ENCODE results near the gene TEX54. TPM values are rescaled to one million over a fixed set of nuclear protein-coding genes. Genes with fewer than 3 reads are reported as not detected.
"Not testable (repeated sequence)": the region's sequence is repeated elsewhere in the genome, so short reads cannot be mapped to it uniquely, and the experiment has no call there.

The TEX54 gene
- total RNA-seq, 4 donors from 2014 or later = not detected

DNA sequence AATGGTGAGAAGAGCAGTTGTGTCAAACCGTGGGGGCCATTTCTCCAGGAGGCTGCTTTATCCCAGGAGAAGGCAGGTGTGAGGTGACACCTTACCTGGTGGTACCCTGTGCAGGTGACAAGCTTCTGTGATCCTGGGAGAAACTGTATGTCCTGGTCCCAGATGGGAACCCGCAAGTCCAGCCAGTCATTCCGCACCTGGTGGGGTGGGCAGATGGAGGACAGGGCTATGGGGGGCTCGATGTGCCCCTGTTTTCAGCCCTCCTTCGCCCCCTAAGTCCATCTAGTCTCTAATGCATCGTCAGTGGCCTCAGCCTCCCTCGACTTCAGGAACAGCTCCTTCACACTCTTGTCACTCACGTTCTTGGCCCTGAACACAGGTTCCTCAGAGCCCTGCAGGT is 2.7 kb upstream of the TEX54 start:
- intact Hi-C loops (cut with DNase I; ENCODE audit: low total_unique reads) = no loop called here
- no peak for DNase-seq
- H3K27ac ChIP-seq = no peak overlapping the region

DNA sequence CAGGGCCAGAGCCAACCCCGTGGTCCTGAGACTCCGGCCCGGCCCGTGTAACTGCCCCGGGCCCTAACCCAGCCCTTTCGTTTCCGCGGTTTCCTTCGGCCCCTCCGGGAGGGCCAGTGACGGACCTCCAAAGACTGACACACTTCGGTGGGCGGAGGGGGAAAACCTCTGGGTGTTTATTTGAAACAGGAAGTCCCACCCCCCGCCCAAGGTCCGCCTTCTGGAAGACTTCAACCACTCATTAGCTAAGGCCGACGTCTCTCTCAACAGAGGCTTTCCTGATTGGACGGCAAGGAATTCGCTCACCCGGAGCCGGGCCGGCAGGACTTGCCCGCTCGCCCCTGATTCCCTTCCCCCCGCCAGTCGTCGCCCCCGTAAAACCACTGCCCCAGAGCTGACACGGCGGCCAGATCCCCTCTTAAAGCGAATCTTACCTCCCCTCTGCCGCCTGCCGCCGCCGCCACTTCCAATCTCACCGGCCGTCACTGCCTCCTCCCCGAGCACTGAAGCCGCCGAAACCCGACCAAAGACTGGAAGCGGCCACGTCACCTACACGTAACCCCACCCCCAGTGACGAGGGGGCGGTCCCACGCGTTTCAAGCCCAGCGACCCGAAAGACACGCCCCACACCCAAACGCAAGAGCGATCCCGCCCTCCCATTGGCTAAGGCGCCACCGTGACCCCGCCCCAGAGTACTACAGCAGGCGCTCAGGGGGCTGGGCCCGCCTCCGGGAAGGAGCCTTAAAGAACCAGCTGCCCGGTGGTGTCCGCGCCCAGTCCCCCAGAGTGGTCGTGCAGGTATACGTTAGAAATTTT is 913 bp downstream of the TEX54 start, which contains the start of gene STX5:
TSS of gene STX5 (minus strand) at position 532 of the 816 bp plus-strand sequence. CDS start 808 bp downstream, outside the sequence.
- H3K9me3 ChIP-seq = no peaks in the 10 kb centered on the region
- 0% methylated on average over 64 of the region's 65 CpGs; no CpG with 5 or more reads in 1 of the 2 donors for WGBS, 2 donors (ENCODE audit: low coverage in 1 of 2)
- in situ Hi-C loops (cut with MboI; ENCODE audit: low pct_ligation_motif_present in 1 of 4, low pct_unique_long_range_greater_than_20kb in 1 of 4, low sequenced_read_pairs in 3 of 4) = no loop called here
- peak within 1 kb of the TSS; percentile 95 to 98 (median 96) for H3K27ac ChIP-seq
- intact Hi-C loops (cut with DNase I; ENCODE audit: low total_unique reads) = no loop called here
- H3K4me1 ChIP-seq = peaks cover 17 to 36% (median 19%) of the 10 kb centered on the region in 4 donors
- peaks cover 0 to 14% (median 5%) of the 10 kb centered on the region in 4 donors for H3K36me3 ChIP-seq
- peak within 1 kb of the TSS; percentile 81 to 94 (median 90) for H3K4me3 ChIP-seq
- TF ChIP-seq POLR2AphosphoS5 (IDR thresholded peaks at IDR 0.05) (peak; percentile 95 to 96 (median 95)), EP300 (IDR thresholded peaks at IDR 0.05; ENCODE audit: low read depth) (no peak), POLR2A (IDR thresholded peaks at IDR 0.05) (peak; percentile 94)
- peak; percentile 100 for DNase-seq
- H3K27me3 ChIP-seq = no peaks in the 10 kb centered on the region

More for the DNA sequence above, 2.7 kb upstream of the TEX54 start:
- H3K4me1 ChIP-seq = peaks cover 14 to 38% (median 28%) of the 10 kb centered on the region in 4 donors
- no peak overlapping the region for H3K4me3 ChIP-seq
- no peak for TF ChIP-seq POLR2AphosphoS5 (IDR thresholded peaks at IDR 0.05)
- TF ChIP-seq EP300 (IDR thresholded peaks at IDR 0.05; ENCODE audit: low read depth) = no peak
- TF ChIP-seq, protein P1, sequence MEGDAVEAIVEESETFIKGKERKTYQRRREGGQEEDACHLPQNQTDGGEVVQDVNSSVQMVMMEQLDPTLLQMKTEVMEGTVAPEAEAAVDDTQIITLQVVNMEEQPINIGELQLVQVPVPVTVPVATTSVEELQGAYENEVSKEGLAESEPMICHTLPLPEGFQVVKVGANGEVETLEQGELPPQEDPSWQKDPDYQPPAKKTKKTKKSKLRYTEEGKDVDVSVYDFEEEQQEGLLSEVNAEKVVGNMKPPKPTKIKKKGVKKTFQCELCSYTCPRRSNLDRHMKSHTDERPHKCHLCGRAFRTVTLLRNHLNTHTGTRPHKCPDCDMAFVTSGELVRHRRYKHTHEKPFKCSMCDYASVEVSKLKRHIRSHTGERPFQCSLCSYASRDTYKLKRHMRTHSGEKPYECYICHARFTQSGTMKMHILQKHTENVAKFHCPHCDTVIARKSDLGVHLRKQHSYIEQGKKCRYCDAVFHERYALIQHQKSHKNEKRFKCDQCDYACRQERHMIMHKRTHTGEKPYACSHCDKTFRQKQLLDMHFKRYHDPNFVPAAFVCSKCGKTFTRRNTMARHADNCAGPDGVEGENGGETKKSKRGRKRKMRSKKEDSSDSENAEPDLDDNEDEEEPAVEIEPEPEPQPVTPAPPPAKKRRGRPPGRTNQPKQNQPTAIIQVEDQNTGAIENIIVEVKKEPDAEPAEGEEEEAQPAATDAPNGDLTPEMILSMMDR (IDR thresholded peaks at IDR 0.05) = no peak
- no peak for TF ChIP-seq POLR2A (IDR thresholded peaks at IDR 0.05)
- in situ Hi-C loops (cut with MboI; ENCODE audit: low pct_ligation_motif_present in 1 of 4, low pct_unique_long_range_greater_than_20kb in 1 of 4, low sequenced_read_pairs in 3 of 4) = no loop called here
- H3K36me3 ChIP-seq = peaks cover 0 to 7% (median 3%) of the 10 kb centered on the region in 4 donors
- no peaks in the 10 kb centered on the region for H3K27me3 ChIP-seq
- WGBS, 2 donors (ENCODE audit: low coverage in 1 of 2) = 85 to 100% methylated on average over 1 to 8 of the region's 8 CpGs
- H3K9me3 ChIP-seq = no peaks in the 10 kb centered on the region

DNA sequence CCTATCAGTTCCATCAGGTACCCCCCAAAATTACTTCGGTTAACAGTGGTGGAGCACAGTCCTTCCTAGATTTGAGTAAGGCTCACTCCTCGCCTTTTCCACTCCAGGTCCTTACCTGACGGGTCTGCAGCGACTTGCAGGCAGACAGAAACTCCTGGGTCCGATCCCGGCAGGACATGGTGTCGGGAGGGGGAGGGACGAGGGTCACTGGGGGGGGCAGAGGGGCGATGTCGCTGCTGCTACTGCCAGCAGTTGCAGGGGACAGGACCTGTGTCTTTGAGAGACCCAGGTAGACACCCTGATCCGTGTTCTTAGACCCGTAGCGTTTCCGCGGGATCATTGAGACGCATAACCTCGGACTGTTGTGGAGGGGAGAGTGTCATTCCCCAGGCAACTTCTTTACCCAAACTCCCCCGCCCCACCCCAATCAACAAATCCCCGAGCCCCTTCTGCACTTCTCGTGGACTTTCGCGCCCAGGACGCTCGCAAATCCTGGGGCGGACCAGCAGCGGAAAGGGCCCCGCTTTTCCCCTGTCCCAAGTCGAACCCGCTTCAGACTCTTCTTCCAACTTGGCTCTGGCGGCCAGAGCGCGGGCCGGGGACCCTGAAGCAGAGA is 1.6 kb downstream of the TEX54 start:
- H3K4me3 ChIP-seq = peak overlapping the region; percentile 81 to 94 (median 90)
- no peaks in the 10 kb centered on the region for H3K9me3 ChIP-seq
- peaks cover 0 to 21% (median 8%) of the 10 kb centered on the region in 4 donors for H3K36me3 ChIP-seq
- peaks cover 17 to 36% (median 19%) of the 10 kb centered on the region in 4 donors for H3K4me1 ChIP-seq
- peak overlapping the region; percentile 95 to 98 (median 96) for H3K27ac ChIP-seq
- DNase-seq = no peak
- H3K27me3 ChIP-seq = no peaks in the 10 kb centered on the region
- 0 to 1% methylated on average over 5 to 32 of the region's 33 CpGs for WGBS, 2 donors (ENCODE audit: low coverage in 1 of 2)
- intact Hi-C loops (cut with DNase I; ENCODE audit: low total_unique reads) (no loop called here), in situ Hi-C loops (cut with MboI; ENCODE audit: low pct_ligation_motif_present in 1 of 4, low pct_unique_long_range_greater_than_20kb in 1 of 4, low sequenced_read_pairs in 3 of 4) (no loop called here)
- TF ChIP-seq EP300 (IDR thresholded peaks at IDR 0.05; ENCODE audit: low read depth) (no peak), POLR2A (IDR thresholded peaks at IDR 0.05) (no peak), POLR2AphosphoS5 (IDR thresholded peaks at IDR 0.05) (no peak)
- TF ChIP-seq, protein P1 (IDR thresholded peaks at IDR 0.05) = no peak

DNA sequence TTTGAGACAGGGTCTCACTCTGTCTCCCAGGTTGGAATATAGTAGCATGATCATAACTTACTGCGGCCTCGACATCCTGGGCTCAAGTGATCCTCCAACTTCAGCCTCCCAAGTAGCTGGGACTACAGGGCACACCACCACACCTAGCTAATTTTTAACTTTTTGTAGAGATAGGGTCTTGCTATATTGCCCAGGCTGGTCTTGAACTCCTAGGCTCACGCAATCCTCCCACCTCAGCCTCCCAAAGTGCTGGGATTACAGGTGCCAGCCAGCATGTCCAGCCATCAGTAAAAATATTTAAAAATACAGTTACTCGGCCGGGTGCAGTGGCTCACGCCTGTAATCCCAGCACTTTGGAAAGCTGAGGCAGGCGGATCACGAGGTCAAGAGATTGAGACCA is 4.5 kb downstream of the TEX54 start:
- DNase-seq; H3K4me3 ChIP-seq; intact Hi-C loops (cut with DNase I; ENCODE audit: low total_unique reads); H3K9me3 ChIP-seq; in situ Hi-C loops (cut with MboI; ENCODE audit: low pct_ligation_motif_present in 1 of 4, low pct_unique_long_range_greater_than_20kb in 1 of 4, low sequenced_read_pairs in 3 of 4); H3K27me3 ChIP-seq; H3K27ac ChIP-seq: not testable (repeated sequence)
- Histone ChIP-seq H3K36me3 (peaks cover 0 to 42% (median 20%) of the 10 kb centered on the region in 4 donors), H3K4me1 (peaks cover 13 to 27% (median 16%) of the 10 kb centered on the region in 4 donors)
- WGBS, 2 donors (ENCODE audit: low coverage in 1 of 2) = 93 to 100% methylated on average over 1 to 8 of the region's 8 CpGs

DNA sequence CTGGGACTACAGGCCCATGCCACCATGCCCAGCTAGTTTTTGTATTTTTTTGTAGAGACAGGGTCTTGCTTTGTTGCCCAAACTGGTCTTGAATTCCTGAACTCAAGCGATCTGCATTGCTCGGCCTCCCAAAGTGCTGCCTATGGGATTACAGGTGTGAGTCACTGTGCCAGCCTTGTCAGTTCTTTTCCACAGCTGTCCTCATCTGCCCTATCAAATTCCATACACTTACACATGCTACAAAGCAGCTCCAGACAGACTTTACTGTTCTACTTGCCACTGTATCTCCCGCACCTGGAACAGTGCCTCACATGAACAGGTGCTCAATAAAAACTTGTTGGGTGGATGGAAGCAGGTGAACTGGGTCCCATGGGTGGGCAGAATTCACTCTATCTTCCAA is 9.0 kb downstream of the TEX54 start:
- H3K9me3 ChIP-seq = no peaks in the 10 kb centered on the region
- in situ Hi-C loops (cut with MboI; ENCODE audit: low pct_ligation_motif_present in 1 of 4, low pct_unique_long_range_greater_than_20kb in 1 of 4, low sequenced_read_pairs in 3 of 4) (no loop called here), intact Hi-C loops (cut with DNase I; ENCODE audit: low total_unique reads) (no loop called here)
- no peaks in the 10 kb centered on the region for H3K27me3 ChIP-seq
- no peaks in the 10 kb centered on the region for H3K4me1 ChIP-seq
- no peak overlapping the region for H3K27ac ChIP-seq
- DNase-seq = no peak
- H3K36me3 ChIP-seq = peaks cover 0 to 72% (median 30%) of the 10 kb centered on the region in 4 donors
- H3K4me3 ChIP-seq = no peak overlapping the region
- 91 to 100% methylated on average over 2 to 3 of the region's 3 CpGs for WGBS, 2 donors (ENCODE audit: low coverage in 1 of 2)
- TF ChIP-seq EP300 (IDR thresholded peaks at IDR 0.05; ENCODE audit: low read depth) = no peak
- no peak for TF ChIP-seq POLR2AphosphoS5 (IDR thresholded peaks at IDR 0.05)
- TF ChIP-seq POLR2A (IDR thresholded peaks at IDR 0.05) = no peak
- TF ChIP-seq, protein P1 (IDR thresholded peaks at IDR 0.05) = no peak
